ENCODE data around the gene BCL2.

DNA sequence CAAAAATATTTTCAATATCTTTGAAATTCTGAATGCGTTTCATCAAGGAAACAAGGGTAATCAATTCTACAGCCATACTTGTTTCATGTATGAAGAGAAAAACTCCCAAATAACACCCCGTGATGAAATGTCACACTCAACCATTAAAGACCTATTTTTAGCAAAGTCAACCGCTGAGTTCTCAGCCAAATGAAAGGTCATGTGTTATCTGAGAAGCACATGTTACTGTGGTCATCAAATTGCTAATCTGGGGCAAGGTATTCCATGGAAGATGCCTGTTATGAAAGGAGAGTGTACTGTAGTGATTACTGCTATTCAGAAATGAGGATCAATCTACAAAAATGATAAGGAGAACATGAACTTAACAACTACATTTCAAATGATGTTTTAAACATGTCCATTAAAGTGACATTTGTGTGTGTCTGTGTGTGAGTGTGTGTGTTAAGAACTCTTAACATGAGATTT, 126.7 kb downstream of the BCL2 start:
- TF ChIP-seq, protein P1, sequence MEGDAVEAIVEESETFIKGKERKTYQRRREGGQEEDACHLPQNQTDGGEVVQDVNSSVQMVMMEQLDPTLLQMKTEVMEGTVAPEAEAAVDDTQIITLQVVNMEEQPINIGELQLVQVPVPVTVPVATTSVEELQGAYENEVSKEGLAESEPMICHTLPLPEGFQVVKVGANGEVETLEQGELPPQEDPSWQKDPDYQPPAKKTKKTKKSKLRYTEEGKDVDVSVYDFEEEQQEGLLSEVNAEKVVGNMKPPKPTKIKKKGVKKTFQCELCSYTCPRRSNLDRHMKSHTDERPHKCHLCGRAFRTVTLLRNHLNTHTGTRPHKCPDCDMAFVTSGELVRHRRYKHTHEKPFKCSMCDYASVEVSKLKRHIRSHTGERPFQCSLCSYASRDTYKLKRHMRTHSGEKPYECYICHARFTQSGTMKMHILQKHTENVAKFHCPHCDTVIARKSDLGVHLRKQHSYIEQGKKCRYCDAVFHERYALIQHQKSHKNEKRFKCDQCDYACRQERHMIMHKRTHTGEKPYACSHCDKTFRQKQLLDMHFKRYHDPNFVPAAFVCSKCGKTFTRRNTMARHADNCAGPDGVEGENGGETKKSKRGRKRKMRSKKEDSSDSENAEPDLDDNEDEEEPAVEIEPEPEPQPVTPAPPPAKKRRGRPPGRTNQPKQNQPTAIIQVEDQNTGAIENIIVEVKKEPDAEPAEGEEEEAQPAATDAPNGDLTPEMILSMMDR (IDR thresholded peaks at IDR 0.05), result no peak
- TF ChIP-seq POLR2A (IDR thresholded peaks at IDR 0.05), result no peak
